CD4-positive, alpha-beta memory T cell (primary cell): Measurements from ENCODE around the gene AGFG2. TPM values are rescaled to one million over a fixed set of nuclear protein-coding genes. Genes with fewer than 3 reads are reported as not detected.
A peak's percentile ranks its signal among the peaks of the same experiment; 100 is the strongest.

Source experiments
- CTCF ChIA-PET: fragments of 350-600 bp; sonication (Branson Sonifier 250); formaldehyde crosslinking; loops from one replicate; lab custom pipeline; 2021; ENCODE audit warnings: inconsistent platforms; ENCODE audit not compliant: partially characterized antibody; lab: Charles Lee
- POLR2A ChIA-PET: fragments of 350-600 bp; sonication (Branson Sonifier 250); formaldehyde crosslinking; loops from one replicate; lab custom pipeline; 2021; ENCODE audit not compliant: partially characterized antibody; lab: Charles Lee
- DNase-seq, 5 donors: peaks; one replicate each; pipeline versions ENCODE4 v3.0.0 to v3.0.0-alpha.2; 2020 to 2022; ENCODE audit warnings: mixed read lengths in 1 of 5
- H3K27ac ChIP-seq: one replicate; pipeline ENCODE4 v1.7.0; 2013; ENCODE audit warnings: low read depth, low read length
- H3K27me3 ChIP-seq: 2 replicates; pipeline ENCODE4 v1.7.0; 2013; ENCODE audit warnings: mild to moderate bottlenecking, low read length, moderate library complexity; ENCODE audit not compliant: insufficient read depth
- H3K36me3 ChIP-seq: 2 replicates; pipeline ENCODE4 v1.7.0; 2013; ENCODE audit warnings: mild to moderate bottlenecking, low read length, moderate library complexity; ENCODE audit not compliant: insufficient read depth
- H3K4me1 ChIP-seq: 2 replicates; pipeline ENCODE4 v1.7.0; 2013; ENCODE audit warnings: mild to moderate bottlenecking, low read length, moderate library complexity; ENCODE audit not compliant: insufficient read depth
- H3K4me3 ChIP-seq, 2 donors: one replicate each; pipeline ENCODE4 v1.7.0; 2013; ENCODE audit warnings: low read length in 2 of 2, mild to moderate bottlenecking in 1 of 2
- H3K9me3 ChIP-seq, 2 donors: one replicate each; pipeline ENCODE4 v1.7.0; 2013; ENCODE audit warnings: low read length in 2 of 2, control low read depth in 1 of 2; ENCODE audit not compliant: control insufficient read depth in 1 of 2
- H3K27ac Mint-ChIP-seq, 7 donors: one replicate each; pipeline ENCODE4 v1.8.0; 2020 to 2021; ENCODE audit warnings: mixed read lengths in 7 of 7, mild to moderate bottlenecking in 6 of 7, inconsistent platforms in 3 of 7, moderate library complexity in 3 of 7
- H3K27me3 Mint-ChIP-seq, 2 donors: one replicate each; pipeline ENCODE4 v1.8.0; 2020 to 2021; ENCODE audit warnings: mixed read lengths in 2 of 2
- H3K36me3 Mint-ChIP-seq, 2 donors: one replicate each; pipeline ENCODE4 v1.8.0; 2020 to 2021; ENCODE audit warnings: mixed read lengths in 2 of 2, inconsistent platforms in 1 of 2, mild to moderate bottlenecking in 1 of 2
- H3K4me1 Mint-ChIP-seq, 4 donors: one replicate each; pipeline ENCODE4 v1.8.0; 2020 to 2021; ENCODE audit warnings: mixed read lengths in 4 of 4, mild to moderate bottlenecking in 1 of 4
- H3K4me3 Mint-ChIP-seq, 8 donors: one replicate each; pipeline ENCODE4 v1.8.0; 2020 to 2021; ENCODE audit warnings: mixed read lengths in 8 of 8, mild to moderate bottlenecking in 7 of 8, moderate library complexity in 6 of 8, inconsistent platforms in 3 of 8
- H3K9me3 Mint-ChIP-seq, 8 donors: one replicate each; pipeline ENCODE4 v1.8.0; 2020 to 2021; ENCODE audit warnings: mixed read lengths in 8 of 8, mild to moderate bottlenecking in 5 of 8, inconsistent platforms in 3 of 8, moderate library complexity in 1 of 8
- intact Hi-C: fragments of 100-400 bp; cut with micrococcal nuclease; formaldehyde crosslinking; loops from one replicate; pipeline ENCODE4 v1.15.1; 2023
- polyA plus RNA-seq, 2 donors: library from polyadenylated mRNA; unstranded; fragments of 300-500 nt; fragmentation: Illumina TruSeq; gene quantifications; one replicate each; pipeline ENCODE4 v1.2.3, GENCODE V29; 2021
- total RNA-seq, 2 experiments: library from RNA; stranded (reverse); gene quantifications; one replicate each; pipeline ENCODE4 v1.2.3, GENCODE V29; 2021

Gene AGFG2
- total and polyA plus RNA-seq, 4 experiments from 2014 or later: 19.7 to 58.3 (median 46.1) TPM

- peaks cover 40% of the 10 kb centered on the region for H3K4me1 ChIP-seq
- H3K27ac ChIP-seq: peak overlapping the region; percentile 48
- Mint-ChIP-seq H3K4me1 (peaks cover 14 to 52% (median 27%) of the 10 kb centered on the region in 4 donors), H3K4me3 (peak overlapping the region; percentile 31 to 77 (median 68)), H3K27me3 (no peaks in the 10 kb centered on the region), H3K9me3 (peaks cover 0 to 2% (median 0%) of the 10 kb centered on the region in 8 donors), H3K27ac (peak overlapping the region; percentile 32 to 93 (median 83)), H3K36me3 (peaks cover 0 to 18% of the 10 kb centered on the region in 2 donors)
- ChIA-PET CTCF (interaction anchor here (0.9 to 11.8 kb wide), 10 partner anchors 10 to 167 kb away, joined by 3 to 266 read pairs (median 4); partner anchors contain the start of genes FBXO24, LRCH4, POP7 and PPP1R35), POLR2A (interaction anchor here (0.7 to 12.1 kb wide), 22 partner anchors 8 to 123 kb away, joined by 3 to 307 read pairs (median 4); partner anchors contain the start of genes AGFG2, FBXO24, GNB2 and LRCH4)
- H3K4me3 ChIP-seq: peak overlapping the region in 1 of 2 donors; percentile 47
- H3K27me3 ChIP-seq: no peaks in the 10 kb centered on the region
- peaks cover 3% of the 10 kb centered on the region for H3K36me3 ChIP-seq
- no peaks in the 10 kb centered on the region for H3K9me3 ChIP-seq
- DNase-seq: peak; percentile 43 to 70 (median 46)
- intact Hi-C loops: loop anchor here (2.0 kb wide), 1 partner anchor 64 kb away; no protein-coding TSS in a partner anchor
These were observed 30.2 kb downstream of the AGFG2 start for GRCh38 chr7:100568896-100569844.

- DNase-seq: peak in 1 of 5 donors; percentile 52
- Mint-ChIP-seq H3K27ac (peak overlapping the region; percentile 25 to 84 (median 42)), H3K4me1 (peaks cover 14 to 51% (median 27%) of the 10 kb centered on the region in 4 donors), H3K36me3 (peaks cover 0 to 26% of the 10 kb centered on the region in 2 donors), H3K27me3 (no peaks in the 10 kb centered on the region), H3K4me3 (peak overlapping the region in 4 of 8 donors; percentile 21 to 71 (median 49)), H3K9me3 (peaks cover 0 to 2% (median 0%) of the 10 kb centered on the region in 8 donors)
- Histone ChIP-seq H3K4me3 (no peak overlapping the region), H3K4me1 (peaks cover 37% of the 10 kb centered on the region), H3K27me3 (no peaks in the 10 kb centered on the region), H3K36me3 (peaks cover 19% of the 10 kb centered on the region), H3K9me3 (no peaks in the 10 kb centered on the region), H3K27ac (no peak overlapping the region)
- intact Hi-C loops: loop anchor here (1.0 kb wide), 1 partner anchor 12 kb away; no protein-coding TSS in a partner anchor
- CTCF ChIA-PET: interaction anchor here (0.5 to 1.8 kb wide), 8 partner anchors 12 to 161 kb away, joined by 3 to 7 read pairs (median 3); partner anchors contain the start of genes FBXO24, LRCH4 and POP7
- POLR2A ChIA-PET: interaction anchor here (0.8 to 12.1 kb wide), 11 partner anchors 8 to 137 kb away, joined by 3 to 307 read pairs (median 5); partner anchors contain the start of genes AGFG2, FBXO24, LRCH4 and NYAP1
These were observed 32.2 kb downstream of the AGFG2 start for GRCh38 chr7:100570954-100571828.

DNA sequence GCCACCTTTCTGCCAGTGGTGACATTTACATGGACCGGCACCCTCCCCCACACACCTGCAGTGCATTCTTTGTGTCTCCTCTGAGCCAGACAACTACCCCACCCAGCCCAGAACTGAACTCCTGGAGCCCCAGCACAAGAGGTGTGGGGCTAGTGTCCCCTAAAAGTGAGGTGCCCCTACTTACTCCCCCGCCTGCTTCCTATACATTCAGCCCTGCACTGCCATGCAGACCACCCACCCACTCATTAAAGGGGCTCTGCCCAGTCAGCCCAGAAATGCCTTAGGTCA is 32.8 kb downstream of the AGFG2 start:
- Mint-ChIP-seq H3K27me3 (no peaks in the 10 kb centered on the region), H3K27ac (peak overlapping the region in 5 of 7 donors; percentile 37 to 80 (median 59)), H3K9me3 (peaks cover 0 to 2% (median 0%) of the 10 kb centered on the region in 8 donors), H3K4me3 (peak overlapping the region in 2 of 8 donors; percentile 12 to 71), H3K4me1 (peaks cover 14 to 51% (median 24%) of the 10 kb centered on the region in 4 donors), H3K36me3 (peaks cover 4 to 29% of the 10 kb centered on the region in 2 donors)
- peaks cover 37% of the 10 kb centered on the region for H3K4me1 ChIP-seq
- H3K9me3 ChIP-seq: no peaks in the 10 kb centered on the region
- intact Hi-C loops: no loop called here
- ChIA-PET CTCF (interaction anchor here (0.5 to 1.8 kb wide), 4 partner anchors 12 to 17 kb away, joined by 3 to 7 read pairs (median 6); partner anchors contain the start of genes FBXO24 and LRCH4), POLR2A (interaction anchor here (0.8 to 12.1 kb wide), 8 partner anchors 8 to 134 kb away, joined by 3 to 307 read pairs (median 5); partner anchors contain the start of genes AGFG2, FBXO24, LRCH4 and NYAP1)
- H3K36me3 ChIP-seq: peaks cover 25% of the 10 kb centered on the region
- H3K27me3 ChIP-seq: no peaks in the 10 kb centered on the region
- no peak overlapping the region for H3K4me3 ChIP-seq
- no peak overlapping the region for H3K27ac ChIP-seq
- DNase-seq: no peak

DNA sequence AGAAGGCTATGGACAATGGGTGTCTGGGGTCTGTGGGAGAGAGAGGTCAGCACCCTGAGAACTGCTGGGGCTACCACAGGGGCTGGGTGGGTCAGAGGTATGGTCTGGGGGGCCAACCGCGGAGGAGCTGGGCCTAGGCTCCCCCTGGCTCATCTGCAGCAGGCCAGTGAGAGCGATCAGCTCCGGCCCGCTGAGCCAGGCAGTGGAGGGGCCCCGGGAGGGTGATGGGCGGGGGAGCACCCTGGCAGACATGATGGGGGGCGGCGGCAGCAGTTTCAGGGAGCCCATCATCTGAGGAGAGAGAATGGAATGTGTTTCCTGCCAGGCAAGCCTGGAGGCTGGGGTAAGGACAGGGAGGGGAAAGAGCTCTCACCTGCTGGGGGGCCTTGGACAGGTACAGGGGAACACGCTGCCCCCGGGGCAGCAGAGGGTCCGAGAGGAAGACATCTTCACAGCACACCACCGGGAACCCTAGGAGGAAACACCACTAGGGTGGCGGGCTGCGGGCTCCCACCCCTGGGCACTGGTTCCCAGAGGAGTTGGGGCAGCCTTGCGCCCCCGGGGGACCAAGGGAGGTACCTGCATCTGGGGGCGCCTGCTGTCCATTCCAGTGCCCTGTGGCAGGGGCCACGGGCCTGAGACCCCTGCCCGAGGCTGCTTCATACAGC is 33.4 kb downstream of the AGFG2 start:
- Histone ChIP-seq H3K9me3 (no peaks in the 10 kb centered on the region), H3K27me3 (no peaks in the 10 kb centered on the region), H3K27ac (no peak overlapping the region), H3K36me3 (peaks cover 29% of the 10 kb centered on the region), H3K4me1 (peaks cover 37% of the 10 kb centered on the region), H3K4me3 (no peak overlapping the region)
- Mint-ChIP-seq H3K27me3 (no peaks in the 10 kb centered on the region), H3K4me1 (peaks cover 14 to 51% (median 24%) of the 10 kb centered on the region in 4 donors), H3K4me3 (no peak overlapping the region), H3K9me3 (peaks cover 0 to 2% (median 0%) of the 10 kb centered on the region in 8 donors), H3K36me3 (peaks cover 4 to 31% of the 10 kb centered on the region in 2 donors), H3K27ac (peak overlapping the region in 2 of 7 donors; percentile 59 to 70)
- ChIA-PET CTCF (interaction anchor here (1.4 kb wide), 1 partner anchor 133 kb away, joined by 3 read pairs; the partner anchor contains the start of gene POP7), POLR2A (interaction anchor here (1.0 to 12.1 kb wide), 2 partner anchors 14 to 29 kb away, joined by 3 to 307 read pairs; partner anchors contain the start of genes FBXO24, LRCH4 and PCOLCE)
- intact Hi-C loops: no loop called here
- no peak for DNase-seq

GRCh38 chr7:100572949-100573675 is 34.1 kb downstream of the AGFG2 start:
- CTCF ChIA-PET: interaction anchor here (1.4 kb wide), 1 partner anchor 132 kb away, joined by 3 read pairs; the partner anchor contains the start of gene POP7
- H3K36me3 ChIP-seq: peaks cover 36% of the 10 kb centered on the region

More at GRCh38 chr7:100572949-100573675, 34.1 kb downstream of the AGFG2 start:
- no peak overlapping the region for H3K4me3 ChIP-seq
- no peak overlapping the region for H3K27ac ChIP-seq
- no peak overlapping the region for H3K4me3 Mint-ChIP-seq
- POLR2A ChIA-PET: interaction anchor here (1.0 to 12.1 kb wide), 2 partner anchors 13 to 29 kb away, joined by 3 to 307 read pairs; partner anchors contain the start of genes FBXO24, LRCH4 and PCOLCE
- H3K27me3 Mint-ChIP-seq: no peaks in the 10 kb centered on the region
- no peaks in the 10 kb centered on the region for H3K27me3 ChIP-seq
- peaks cover 4 to 31% of the 10 kb centered on the region in 2 donors for H3K36me3 Mint-ChIP-seq
- intact Hi-C loops: no loop called here
- H3K27ac Mint-ChIP-seq: no peak overlapping the region
- H3K4me1 ChIP-seq: peaks cover 30% of the 10 kb centered on the region
- peaks cover 14 to 45% (median 19%) of the 10 kb centered on the region in 4 donors for H3K4me1 Mint-ChIP-seq
- no peak for DNase-seq
- H3K9me3 ChIP-seq: no peaks in the 10 kb centered on the region
- H3K9me3 Mint-ChIP-seq: peaks cover 0 to 2% (median 0%) of the 10 kb centered on the region in 8 donors
